WTC11 (cell line): Measurements from ENCODE around the gene USP2. TPM values are rescaled to one million over a fixed set of nuclear protein-coding genes. Genes with fewer than 3 reads are reported as not detected.

Experiments
- ATAC-seq: fragments of 200-7000 bp; cut with Tn5 transposase; 2 replicates; pipeline ENCODE4 v1.10.0; 2021; ENCODE audit warnings: mild to moderate bottlenecking, moderate library complexity
- CTCF ChIA-PET: fragments of 300-600 bp; sonication (Branson Sonifier 250); formaldehyde crosslinking; loops from one replicate; lab custom pipeline; 2021; ENCODE audit warnings: antibody characterized with exemption; lab: Charles Lee
- POLR2A ChIA-PET: fragments of 350-600 bp; sonication (Branson Sonifier 250); formaldehyde crosslinking; loops from one replicate; lab custom pipeline; 2021; ENCODE audit warnings: antibody characterized with exemption; lab: Charles Lee
- DNase-seq: peaks from one replicate; pipeline ENCODE4 v3.0.0; 2021; ENCODE audit warnings: low spot score
- H3K27ac Mint-ChIP-seq: 2 replicates; pipeline ENCODE4 v1.8.0; 2021; ENCODE audit warnings: mixed read lengths
- H3K27me3 Mint-ChIP-seq: 2 replicates; pipeline ENCODE4 v1.8.0; 2021; ENCODE audit warnings: low read depth, mild to moderate bottlenecking, moderate library complexity, mixed read lengths
- H3K36me3 Mint-ChIP-seq: 2 replicates; pipeline ENCODE4 v1.8.0; 2021; ENCODE audit warnings: mixed read lengths
- H3K4me1 Mint-ChIP-seq: 2 replicates; pipeline ENCODE4 v1.8.0; 2022; ENCODE audit warnings: mixed read lengths
- H3K4me3 Mint-ChIP-seq: 2 replicates; pipeline ENCODE4 v1.8.0; 2021; ENCODE audit warnings: mild to moderate bottlenecking, moderate library complexity, mixed read lengths
- H3K9me3 Mint-ChIP-seq: 2 replicates; pipeline ENCODE4 v1.8.0; 2021; ENCODE audit warnings: mixed read lengths
- ESRRA ChIP-seq: sonication (generic); formaldehyde crosslinking; IDR thresholded peaks from 2 replicates; pipeline ENCODE4 v1.8.1; 2022; ENCODE audit warnings: mild to moderate bottlenecking, missing genetic modification reagents, borderline replicate concordance
- HMGA2 ChIP-seq: fragments of 250-450 bp; sonication (Bioruptor Pico); IDR thresholded peaks from 2 replicates; pipeline ENCODE4 v1.4.0; 2021; ENCODE audit warnings: mild to moderate bottlenecking, moderate library complexity
- NFYB ChIP-seq: sonication (generic); formaldehyde crosslinking; conservative IDR thresholded peaks from 2 replicates; pipeline ENCODE4 v1.8.0; 2022; ENCODE audit warnings: low read depth, missing genetic modification reagents
- PRRX2 ChIP-seq: fragments of 250-450 bp; sonication (Bioruptor Pico); IDR thresholded peaks from 2 replicates; pipeline ENCODE4 v1.8.0; 2021; ENCODE audit warnings: mild to moderate bottlenecking
- RELA ChIP-seq: sonication (generic); formaldehyde crosslinking; IDR thresholded peaks from 2 replicates; pipeline ENCODE4 v1.8.1; 2022; ENCODE audit warnings: missing genetic modification reagents, mild to moderate bottlenecking, borderline replicate concordance
- TCF7 ChIP-seq: sonication (generic); formaldehyde crosslinking; IDR thresholded peaks from 2 replicates; pipeline ENCODE4 v1.8.0; 2022; ENCODE audit warnings: mild to moderate bottlenecking, low read depth, missing genetic modification reagents, moderate library complexity
- TEAD4 ChIP-seq: sonication (generic); formaldehyde crosslinking; IDR thresholded peaks from 2 replicates; pipeline ENCODE4 v1.8.0; 2022; ENCODE audit warnings: mild to moderate bottlenecking, missing genetic modification reagents
- ZBTB21 ChIP-seq: sonication (generic); formaldehyde crosslinking; IDR thresholded peaks from 2 replicates; pipeline ENCODE4 v1.8.1; 2023; ENCODE audit warnings: mild to moderate bottlenecking, missing genetic modification reagents, borderline replicate concordance
- ZNF263 ChIP-seq: sonication (generic); formaldehyde crosslinking; IDR thresholded peaks from 2 replicates; pipeline ENCODE4 v1.8.1; 2022; ENCODE audit warnings: low read depth, mild to moderate bottlenecking, moderate library complexity, missing genetic modification reagents
- ZNF317 ChIP-seq: sonication (generic); formaldehyde crosslinking; IDR thresholded peaks from 2 replicates; pipeline ENCODE4 v1.8.1; 2023; ENCODE audit warnings: low read depth, mild to moderate bottlenecking, moderate library complexity, missing genetic modification reagents, borderline replicate concordance
- total RNA-seq: library from RNA; stranded (reverse); gene quantifications from 3 replicates; pipeline ENCODE4 v1.2.3, GENCODE V29; 2021
- TF ChIP-seq, protein P1 (sequence below): sonication (generic); formaldehyde crosslinking; IDR thresholded peaks from 2 replicates; pipeline ENCODE4 v1.8.0; 2022; ENCODE audit warnings: mild to moderate bottlenecking, missing genetic modification reagents
- TF ChIP-seq, protein P2 (sequence below): fragments of 250-450 bp; sonication (Bioruptor Pico); IDR thresholded peaks from 2 replicates; pipeline ENCODE4 v2.1.2; 2022; ENCODE audit warnings: mild to moderate bottlenecking, moderate library complexity
- TF ChIP-seq, protein P3 (sequence below): fragments of 250-450 bp; sonication (Bioruptor Pico); IDR thresholded peaks from 2 replicates; pipeline ENCODE4 v1.9.0; 2021; ENCODE audit warnings: mild to moderate bottlenecking
- TF ChIP-seq, protein P4 (sequence below): sonication (generic); formaldehyde crosslinking; IDR thresholded peaks from 2 replicates; pipeline ENCODE4 v1.8.1; 2022; ENCODE audit warnings: low read depth, missing genetic modification reagents, borderline replicate concordance

Gene USP2
- total RNA-seq, 1 experiment from 2014 or later, result 8.0 TPM

DNA sequence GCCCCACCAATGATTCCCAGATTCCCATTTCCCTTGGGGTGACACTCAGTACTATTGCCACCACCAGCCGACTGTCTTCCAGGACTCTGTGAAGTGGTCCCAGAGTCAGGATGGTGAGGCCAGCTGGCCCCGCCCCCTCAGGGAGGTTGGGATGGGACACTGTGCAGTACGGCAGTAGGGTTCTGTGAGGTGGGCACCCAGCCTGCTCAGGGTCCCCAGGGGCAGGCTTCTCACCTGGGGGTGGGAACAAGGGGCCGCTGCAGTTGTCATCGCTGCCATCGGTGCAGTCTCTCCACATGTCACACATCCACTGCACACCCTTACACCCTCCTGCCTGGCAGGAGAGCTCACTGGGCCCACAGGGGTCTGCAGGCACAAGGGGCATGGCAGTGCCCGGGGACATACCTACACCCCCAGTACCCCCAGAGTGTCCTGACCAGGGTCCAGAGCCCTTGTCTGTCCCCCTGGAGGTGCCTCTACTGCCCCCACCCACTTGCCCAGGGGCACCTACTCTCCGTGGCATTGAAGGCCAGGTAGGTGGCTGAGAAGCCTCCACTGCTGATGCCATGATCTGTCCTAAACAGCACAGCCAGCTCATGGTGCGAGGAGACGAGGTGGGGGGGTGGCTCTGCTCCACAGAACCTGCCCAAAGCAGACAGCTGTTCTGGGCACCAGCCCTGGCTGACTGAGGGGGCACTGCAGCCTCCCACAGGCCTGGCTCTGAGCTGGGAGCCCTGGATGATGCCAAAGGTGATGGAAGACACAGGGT lies 38.9 kb downstream of the USP2 start:
- Mint-ChIP-seq H3K4me3 (no peak overlapping the region), H3K36me3 (no peaks in the 10 kb centered on the region; the same call in 1 of the 2 replicates), H3K27ac (no peak overlapping the region), H3K4me1 (peaks cover 31% of the 10 kb centered on the region), H3K9me3 (no peaks in the 10 kb centered on the region), H3K27me3 (peaks cover 74% of the 10 kb centered on the region)
- ChIA-PET CTCF (interaction anchor here (0.7 to 10.4 kb wide), 7 partner anchors 8 to 198 kb away, joined by 3 to 387 read pairs (median 88); partner anchors contain the start of genes MCAM, RNF26 and USP2), POLR2A (no interaction called here)
- TF ChIP-seq ESRRA (CRISPR knock-in tag), result peak; percentile 18; the same call in 1 of the 2 replicates
- TF ChIP-seq TCF7 (CRISPR knock-in tag), result no peak
- no peak for TF ChIP-seq RELA
- DNase-seq (no peak), ATAC-seq (no peak)

DNA sequence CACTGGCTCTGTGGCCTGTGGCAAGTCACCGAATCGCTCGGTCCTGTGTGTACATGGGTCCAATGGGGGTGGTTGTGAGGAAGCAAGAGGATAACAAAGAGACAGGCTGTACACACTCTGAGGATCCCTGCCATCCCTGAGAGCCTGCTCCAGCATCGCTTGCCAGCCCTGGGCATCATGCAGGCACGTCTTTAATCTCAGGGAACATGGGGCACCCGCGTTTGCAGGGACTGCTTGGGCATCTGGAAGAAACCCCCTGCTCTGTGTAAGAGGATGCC lies 39.5 kb downstream of the USP2 start:
- peaks cover 71% of the 10 kb centered on the region for H3K27me3 Mint-ChIP-seq

DNA sequence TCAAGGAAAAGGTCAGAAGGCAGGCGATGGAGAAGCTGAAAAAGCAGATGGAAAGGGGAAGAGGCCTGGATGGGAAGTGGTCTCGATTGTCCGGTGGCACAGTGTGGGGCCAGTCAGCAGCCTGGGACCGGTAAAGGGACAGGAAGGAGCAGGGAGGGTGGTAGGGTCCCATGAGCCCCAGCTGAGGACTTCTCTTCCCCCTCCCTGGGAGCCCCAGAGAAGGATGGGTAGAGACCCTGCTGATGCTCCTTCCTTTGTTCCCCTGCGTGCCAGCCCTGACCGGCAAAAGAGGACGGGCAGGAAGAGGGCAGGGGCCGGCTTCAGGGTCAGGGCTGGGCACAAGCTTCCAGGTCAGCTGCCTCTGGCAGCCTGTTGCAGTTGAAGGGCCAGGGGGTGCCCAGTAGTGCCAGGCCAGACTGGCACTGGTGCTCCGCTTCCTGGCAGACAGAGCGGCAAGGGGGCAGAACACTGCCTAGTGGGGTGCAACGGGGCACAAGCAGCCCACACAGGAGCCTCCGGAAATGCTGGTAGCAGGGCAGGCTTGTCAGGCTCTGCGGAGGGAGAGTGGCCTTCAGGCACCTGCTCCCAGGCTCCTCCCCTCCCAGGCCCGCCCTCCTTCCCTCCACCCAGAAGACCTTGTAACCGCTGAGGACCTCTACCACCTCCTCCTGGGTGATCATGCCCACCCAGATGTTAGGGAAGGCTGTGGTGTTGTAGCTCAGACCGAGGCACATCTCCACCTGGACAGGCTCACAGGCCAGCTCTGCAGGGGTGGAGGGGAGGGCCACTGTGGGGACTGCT lies 40.1 kb downstream of the USP2 start:
- Mint-ChIP-seq H3K27ac (no peak overlapping the region), H3K27me3 (peaks cover 66% of the 10 kb centered on the region), H3K9me3 (no peaks in the 10 kb centered on the region), H3K36me3 (peaks cover 1% of the 10 kb centered on the region), H3K4me1 (peaks cover 43% of the 10 kb centered on the region), H3K4me3 (peak overlapping the region; percentile 58)
- DNase-seq (no peak), ATAC-seq (peak; percentile 4)
- 0 out of 2 replicates have a peak, but pooled peaks have one; percentile 27 for TF ChIP-seq ZBTB21 (CRISPR knock-in tag)
- no peak for TF ChIP-seq TEAD4 (CRISPR knock-in tag)
- TF ChIP-seq, protein P1, sequence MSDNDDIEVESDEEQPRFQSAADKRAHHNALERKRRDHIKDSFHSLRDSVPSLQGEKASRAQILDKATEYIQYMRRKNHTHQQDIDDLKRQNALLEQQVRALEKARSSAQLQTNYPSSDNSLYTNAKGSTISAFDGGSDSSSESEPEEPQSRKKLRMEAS, result 0 out of 2 replicates have a peak, but pooled peaks have one; percentile 47
- no peak for TF ChIP-seq ZNF317 (CRISPR knock-in tag)
- TF ChIP-seq NFYB (CRISPR knock-in tag), result no peak; the same call in 1 of the 2 replicates
- peak; percentile 13; the same call in 1 of the 2 replicates for TF ChIP-seq PRRX2
- ChIA-PET POLR2A (interaction anchor here (1.3 kb wide), 2 partner anchors 34 to 133 kb away, joined by 3 read pairs; no protein-coding TSS in a partner anchor), CTCF (interaction anchor here (0.7 to 10.4 kb wide), 17 partner anchors 11 to 306 kb away, joined by 3 to 387 read pairs (median 9); partner anchors contain the start of genes CBL, MCAM, THY1 and USP2)

More for the DNA sequence above, 39.5 kb downstream of the USP2 start:
- H3K36me3 Mint-ChIP-seq, result no peaks in the 10 kb centered on the region; the same call in 1 of the 2 replicates
- no peaks in the 10 kb centered on the region for H3K9me3 Mint-ChIP-seq
- DNase-seq, result no peak
- CTCF ChIA-PET, result interaction anchor here (1.3 to 10.4 kb wide), 7 partner anchors 15 to 133 kb away, joined by 3 to 387 read pairs (median 88); partner anchors contain the start of genes MCAM, THY1 and USP2
- ATAC-seq, result no peak
- H3K4me1 Mint-ChIP-seq, result peaks cover 37% of the 10 kb centered on the region
- TF ChIP-seq, protein P2, sequence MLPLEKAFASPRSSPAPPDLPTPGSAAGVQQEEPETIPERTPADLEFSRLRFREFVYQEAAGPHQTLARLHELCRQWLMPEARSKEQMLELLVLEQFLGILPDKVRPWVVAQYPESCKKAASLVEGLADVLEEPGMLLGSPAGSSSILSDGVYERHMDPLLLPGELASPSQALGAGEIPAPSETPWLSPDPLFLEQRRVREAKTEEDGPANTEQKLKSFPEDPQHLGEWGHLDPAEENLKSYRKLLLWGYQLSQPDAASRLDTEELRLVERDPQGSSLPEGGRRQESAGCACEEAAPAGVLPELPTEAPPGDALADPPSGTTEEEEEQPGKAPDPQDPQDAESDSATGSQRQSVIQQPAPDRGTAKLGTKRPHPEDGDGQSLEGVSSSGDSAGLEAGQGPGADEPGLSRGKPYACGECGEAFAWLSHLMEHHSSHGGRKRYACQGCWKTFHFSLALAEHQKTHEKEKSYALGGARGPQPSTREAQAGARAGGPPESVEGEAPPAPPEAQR (CRISPR knock-in tag), result no peak
- TF ChIP-seq, protein P3, sequence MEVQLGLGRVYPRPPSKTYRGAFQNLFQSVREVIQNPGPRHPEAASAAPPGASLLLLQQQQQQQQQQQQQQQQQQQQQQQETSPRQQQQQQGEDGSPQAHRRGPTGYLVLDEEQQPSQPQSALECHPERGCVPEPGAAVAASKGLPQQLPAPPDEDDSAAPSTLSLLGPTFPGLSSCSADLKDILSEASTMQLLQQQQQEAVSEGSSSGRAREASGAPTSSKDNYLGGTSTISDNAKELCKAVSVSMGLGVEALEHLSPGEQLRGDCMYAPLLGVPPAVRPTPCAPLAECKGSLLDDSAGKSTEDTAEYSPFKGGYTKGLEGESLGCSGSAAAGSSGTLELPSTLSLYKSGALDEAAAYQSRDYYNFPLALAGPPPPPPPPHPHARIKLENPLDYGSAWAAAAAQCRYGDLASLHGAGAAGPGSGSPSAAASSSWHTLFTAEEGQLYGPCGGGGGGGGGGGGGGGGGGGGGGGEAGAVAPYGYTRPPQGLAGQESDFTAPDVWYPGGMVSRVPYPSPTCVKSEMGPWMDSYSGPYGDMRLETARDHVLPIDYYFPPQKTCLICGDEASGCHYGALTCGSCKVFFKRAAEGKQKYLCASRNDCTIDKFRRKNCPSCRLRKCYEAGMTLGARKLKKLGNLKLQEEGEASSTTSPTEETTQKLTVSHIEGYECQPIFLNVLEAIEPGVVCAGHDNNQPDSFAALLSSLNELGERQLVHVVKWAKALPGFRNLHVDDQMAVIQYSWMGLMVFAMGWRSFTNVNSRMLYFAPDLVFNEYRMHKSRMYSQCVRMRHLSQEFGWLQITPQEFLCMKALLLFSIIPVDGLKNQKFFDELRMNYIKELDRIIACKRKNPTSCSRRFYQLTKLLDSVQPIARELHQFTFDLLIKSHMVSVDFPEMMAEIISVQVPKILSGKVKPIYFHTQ, result no peak
- no peak for TF ChIP-seq ZBTB21 (CRISPR knock-in tag)
- TF ChIP-seq HMGA2 (CRISPR knock-in tag), result no peak
- no peak for TF ChIP-seq ZNF263 (CRISPR knock-in tag)
- TF ChIP-seq, protein P4, sequence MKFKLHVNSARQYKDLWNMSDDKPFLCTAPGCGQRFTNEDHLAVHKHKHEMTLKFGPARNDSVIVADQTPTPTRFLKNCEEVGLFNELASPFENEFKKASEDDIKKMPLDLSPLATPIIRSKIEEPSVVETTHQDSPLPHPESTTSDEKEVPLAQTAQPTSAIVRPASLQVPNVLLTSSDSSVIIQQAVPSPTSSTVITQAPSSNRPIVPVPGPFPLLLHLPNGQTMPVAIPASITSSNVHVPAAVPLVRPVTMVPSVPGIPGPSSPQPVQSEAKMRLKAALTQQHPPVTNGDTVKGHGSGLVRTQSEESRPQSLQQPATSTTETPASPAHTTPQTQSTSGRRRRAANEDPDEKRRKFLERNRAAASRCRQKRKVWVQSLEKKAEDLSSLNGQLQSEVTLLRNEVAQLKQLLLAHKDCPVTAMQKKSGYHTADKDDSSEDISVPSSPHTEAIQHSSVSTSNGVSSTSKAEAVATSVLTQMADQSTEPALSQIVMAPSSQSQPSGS (CRISPR knock-in tag), result no peak
- H3K4me3 Mint-ChIP-seq, result no peak overlapping the region
- POLR2A ChIA-PET, result interaction anchor here (1.3 kb wide), 1 partner anchor 34 kb away, joined by 3 read pairs; no protein-coding TSS in a partner anchor
- no peak overlapping the region for H3K27ac Mint-ChIP-seq
